Uterus (tissue), 2 donors: Measurements from ENCODE around the gene NLGN1.

Experiments used
- CTCF ChIP-seq, 4 experiments: fragments of 200-600 bp in 2 of 4; fragments of 450-650 bp in 2 of 4; sonication (generic) in 2 of 4; IDR thresholded peaks; one replicate each; pipeline ENCODE4 v1.5.1; 2016 to 2019; ENCODE audit warnings: antibody characterized with exemption in 4 of 4, mild to moderate bottlenecking in 2 of 4, moderate library complexity in 1 of 4
- POLR2A ChIP-seq, 2 donors: fragments of 450-650 bp; IDR thresholded peaks; one replicate each; pipeline ENCODE4 v1.6.1; 2016; ENCODE audit warnings: antibody characterized with exemption in 2 of 2, mild to moderate bottlenecking in 1 of 2, moderate library complexity in 1 of 2

- TF ChIP-seq CTCF (IDR thresholded peaks at IDR 0.05) (no peak), POLR2A (IDR thresholded peaks at IDR 0.05) (no peak)
These were observed 253.1 kb downstream of the NLGN1 start for GRCh38 chr3:173650596-173650995.
